Measurements from ENCODE around the gene CASQ2.

CASQ2 gene

DNA sequence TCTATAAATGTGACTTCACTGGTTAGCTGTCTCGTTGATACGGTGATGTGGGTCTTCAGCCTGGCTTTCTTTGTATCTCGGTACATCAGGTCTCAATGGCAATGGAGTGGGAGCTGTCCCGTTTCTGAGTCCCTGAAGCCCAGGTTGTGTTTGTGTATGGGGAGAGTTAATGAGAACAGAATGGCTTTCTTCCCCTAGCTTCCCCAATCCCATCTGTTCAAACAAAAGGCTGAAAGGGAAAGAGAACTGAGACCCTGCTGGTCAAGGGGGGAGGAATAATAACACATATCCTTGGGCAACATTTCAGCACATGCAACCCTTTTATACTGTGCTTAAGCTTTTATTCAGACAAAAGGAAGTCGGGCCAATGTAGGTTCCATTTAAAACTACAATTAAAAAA is 28.4 kb upstream of the CASQ2 start:
- DNase-seq (ENCODE audit: low spot score), result no peak
- in situ Hi-C loops (cut with MboI; ENCODE audit: low pct_unique_long_range_greater_than_20kb, low sequenced_read_pairs, unreplicated experiment), result no loop called here
- TF ChIP-seq, protein P1, sequence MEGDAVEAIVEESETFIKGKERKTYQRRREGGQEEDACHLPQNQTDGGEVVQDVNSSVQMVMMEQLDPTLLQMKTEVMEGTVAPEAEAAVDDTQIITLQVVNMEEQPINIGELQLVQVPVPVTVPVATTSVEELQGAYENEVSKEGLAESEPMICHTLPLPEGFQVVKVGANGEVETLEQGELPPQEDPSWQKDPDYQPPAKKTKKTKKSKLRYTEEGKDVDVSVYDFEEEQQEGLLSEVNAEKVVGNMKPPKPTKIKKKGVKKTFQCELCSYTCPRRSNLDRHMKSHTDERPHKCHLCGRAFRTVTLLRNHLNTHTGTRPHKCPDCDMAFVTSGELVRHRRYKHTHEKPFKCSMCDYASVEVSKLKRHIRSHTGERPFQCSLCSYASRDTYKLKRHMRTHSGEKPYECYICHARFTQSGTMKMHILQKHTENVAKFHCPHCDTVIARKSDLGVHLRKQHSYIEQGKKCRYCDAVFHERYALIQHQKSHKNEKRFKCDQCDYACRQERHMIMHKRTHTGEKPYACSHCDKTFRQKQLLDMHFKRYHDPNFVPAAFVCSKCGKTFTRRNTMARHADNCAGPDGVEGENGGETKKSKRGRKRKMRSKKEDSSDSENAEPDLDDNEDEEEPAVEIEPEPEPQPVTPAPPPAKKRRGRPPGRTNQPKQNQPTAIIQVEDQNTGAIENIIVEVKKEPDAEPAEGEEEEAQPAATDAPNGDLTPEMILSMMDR (IDR thresholded peaks at IDR 0.05; ENCODE audit: extremely low read depth, insufficient read depth, missing control alignments), result no peak

DNA sequence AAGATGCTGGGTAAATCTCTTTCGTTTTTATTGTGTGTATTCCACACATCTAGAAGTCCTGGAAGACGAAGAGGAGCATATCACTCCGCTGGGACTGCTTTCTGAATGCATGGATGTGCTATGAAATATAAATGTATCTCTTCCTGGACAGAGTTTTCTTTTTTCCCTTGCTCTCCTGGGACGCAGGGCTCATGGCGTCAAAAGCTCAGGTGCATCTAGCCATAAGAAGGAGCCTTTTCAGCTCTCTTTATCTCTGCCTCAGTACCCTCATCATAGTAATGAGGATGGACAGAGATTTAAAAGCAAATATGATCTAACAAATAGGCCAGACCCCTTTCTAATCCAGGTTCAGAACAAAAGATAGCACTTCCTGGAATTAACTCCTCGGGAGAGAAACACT is 27.5 kb upstream of the CASQ2 start:
- TF ChIP-seq, protein P1 (IDR thresholded peaks at IDR 0.05; ENCODE audit: extremely low read depth, insufficient read depth, missing control alignments), result no peak
- no peak for DNase-seq (ENCODE audit: low spot score)
- in situ Hi-C loops (cut with MboI; ENCODE audit: low pct_unique_long_range_greater_than_20kb, low sequenced_read_pairs, unreplicated experiment), result no loop called here

DNA sequence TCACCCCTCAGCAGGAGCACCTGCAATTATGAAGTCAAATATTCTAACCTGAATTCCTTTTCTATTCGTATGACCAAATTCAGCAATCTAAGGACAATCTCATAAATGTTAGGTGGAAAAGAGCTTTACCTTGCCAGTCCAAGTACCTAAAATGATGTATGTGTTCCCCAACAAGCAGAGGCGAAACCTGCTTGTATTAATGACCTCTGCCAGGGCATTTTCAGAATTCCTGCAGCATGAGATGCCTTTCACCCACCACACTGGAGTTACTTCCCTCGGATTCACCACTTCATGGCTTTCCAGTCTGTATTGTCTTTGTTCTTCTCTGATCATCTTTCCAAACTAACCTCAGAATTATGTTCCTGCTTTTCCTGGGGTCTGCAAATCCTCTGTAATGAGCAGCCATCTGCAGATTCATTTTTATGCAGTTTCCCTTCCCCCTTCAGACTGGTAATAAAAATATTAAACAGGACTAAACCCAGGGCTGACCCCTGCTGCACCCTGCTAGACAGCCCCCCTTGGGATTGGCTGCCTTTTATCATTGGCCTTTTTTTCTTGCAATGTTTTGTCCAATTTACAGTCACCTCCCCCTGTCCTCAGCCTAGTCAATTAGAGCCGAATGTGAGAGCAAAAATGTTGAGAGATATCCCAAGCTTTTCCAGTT is 26.6 kb upstream of the CASQ2 start:
- no peak for DNase-seq (ENCODE audit: low spot score)
- TF ChIP-seq, protein P1 (IDR thresholded peaks at IDR 0.05; ENCODE audit: extremely low read depth, insufficient read depth, missing control alignments), result no peak
- in situ Hi-C loops (cut with MboI; ENCODE audit: low pct_unique_long_range_greater_than_20kb, low sequenced_read_pairs, unreplicated experiment), result no loop called here

DNA sequence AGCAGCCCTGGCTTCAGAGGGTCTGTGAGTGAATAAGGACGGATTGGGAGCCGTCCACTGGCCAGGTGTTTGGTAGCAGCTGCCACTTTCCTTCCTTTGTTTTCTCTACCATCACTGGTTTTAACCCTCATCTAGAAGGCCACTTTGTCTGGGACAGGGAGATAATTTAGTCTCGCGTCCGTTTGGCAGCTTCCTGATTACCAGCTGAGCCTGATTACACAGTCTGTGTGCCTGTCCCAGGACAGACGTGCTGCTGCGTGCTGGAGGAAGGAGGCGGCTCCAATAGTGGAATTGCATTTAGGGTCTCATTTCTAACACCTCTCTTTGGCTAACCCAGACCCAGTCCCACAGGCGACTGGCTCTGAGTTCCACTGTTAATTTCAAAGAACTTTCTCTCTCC is 24.6 kb upstream of the CASQ2 start:
- TF ChIP-seq, protein P1 (IDR thresholded peaks at IDR 0.05; ENCODE audit: extremely low read depth, insufficient read depth, missing control alignments), result no peak
- in situ Hi-C loops (cut with MboI; ENCODE audit: low pct_unique_long_range_greater_than_20kb, low sequenced_read_pairs, unreplicated experiment), result no loop called here
- DNase-seq (ENCODE audit: low spot score), result no peak

DNA sequence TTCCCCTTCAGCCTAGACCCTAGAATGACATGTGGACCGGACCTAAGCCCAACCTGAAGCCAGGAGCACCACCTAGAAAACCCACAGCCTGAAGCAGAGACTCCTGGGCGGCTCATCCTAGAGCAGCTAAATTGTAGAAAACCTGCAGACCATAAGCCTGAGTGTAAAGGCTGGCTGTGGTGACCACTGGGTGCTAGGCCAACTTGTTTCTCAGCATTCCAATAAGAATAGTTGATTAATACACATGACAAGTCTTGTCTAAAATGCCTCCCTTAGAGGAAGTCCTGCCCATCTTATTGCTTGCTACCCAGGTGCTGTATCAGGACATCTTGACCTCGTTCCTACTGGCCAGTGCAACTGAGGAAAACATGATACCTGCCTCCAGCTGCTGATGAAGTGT is 23.3 kb upstream of the CASQ2 start:
- in situ Hi-C loops (cut with MboI; ENCODE audit: low pct_unique_long_range_greater_than_20kb, low sequenced_read_pairs, unreplicated experiment), result no loop called here
- DNase-seq (ENCODE audit: low spot score), result no peak

DNA sequence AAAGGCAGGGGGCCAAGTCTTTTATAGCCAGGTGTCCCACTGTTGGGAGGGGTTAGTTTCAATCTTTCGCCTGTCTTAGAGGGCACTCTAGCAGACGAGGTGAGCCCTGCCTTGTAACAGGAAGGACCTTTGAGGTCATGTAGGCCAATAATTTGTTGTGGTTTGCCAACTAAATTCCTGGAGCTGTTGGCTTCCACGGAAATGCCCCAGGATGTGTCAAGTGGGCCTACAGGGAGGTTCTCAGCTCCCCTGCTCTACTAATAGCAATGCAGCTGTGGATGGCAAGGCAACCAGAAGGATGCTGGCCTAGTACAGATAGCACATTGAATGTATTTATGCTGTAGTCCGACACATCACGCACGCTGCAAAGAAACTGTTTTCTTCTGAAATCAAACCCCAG is 22.3 kb upstream of the CASQ2 start:
- DNase-seq (ENCODE audit: low spot score), result no peak
- TF ChIP-seq, protein P1 (IDR thresholded peaks at IDR 0.05; ENCODE audit: extremely low read depth, insufficient read depth, missing control alignments), result no peak
- in situ Hi-C loops (cut with MboI; ENCODE audit: low pct_unique_long_range_greater_than_20kb, low sequenced_read_pairs, unreplicated experiment), result no loop called here

More for the DNA sequence above, 23.3 kb upstream of the CASQ2 start:
- TF ChIP-seq, protein P1 (IDR thresholded peaks at IDR 0.05; ENCODE audit: extremely low read depth, insufficient read depth, missing control alignments), result no peak

Measured in GM13977 (cell line).